ENCODE results near the gene CCRL2. TPM values are rescaled to one million over a fixed set of nuclear protein-coding genes. Genes with fewer than 3 reads are reported as not detected.

CCRL2 gene
- total and polyA plus RNA-seq, 2 of the 8 experiments (the other 6 are each of a cell fraction or from before 2014, with no cell fraction given), result not detected

GRCh38 chr3:46358466-46358865, 48.6 kb upstream of the CCRL2 start (continued):
- TF ChIP-seq EP300 (IDR thresholded peaks at IDR 0.05; ENCODE audit: borderline replicate concordance in 1 of 2, low read depth in 2 of 2, low read length in 2 of 2) (no peak), KDM4A (IDR thresholded peaks at IDR 0.05; ENCODE audit: low read depth, low read length, severe bottlenecking) (no peak), TBP (IDR thresholded peaks at IDR 0.05; ENCODE audit: low read depth, low read length) (no peak)

Data from H1 (cell line).